ENCODE data around the gene LRRC43.
"Not testable (repeated sequence)": the region's sequence is repeated elsewhere in the genome, so short reads cannot be mapped to it uniquely, and the experiment has no call there.

Gene LRRC43

GRCh38 chr12:122171399-122171798 is 11.5 kb upstream of the LRRC43 start:
- TF ChIP-seq CTCF (conservative IDR thresholded peaks at IDR 0.05), result no peak
- H3K27ac ChIP-seq, result no peak overlapping the region

GRCh38 chr12:122172262-122172939 is 10.5 kb upstream of the LRRC43 start:
- no peak for TF ChIP-seq CTCF (conservative IDR thresholded peaks at IDR 0.05)

GRCh38 chr12:122174155-122174845 is 8.6 kb upstream of the LRRC43 start, which contains the start of gene IL31:
Gene IL31, minus strand, starts transcription at chr12:122174221. Its CDS starts 49 bp downstream, at chr12:122174172.
- H3K27ac ChIP-seq, result no peak within 1 kb of the TSS
- no peak for TF ChIP-seq CTCF (conservative IDR thresholded peaks at IDR 0.05)

More at GRCh38 chr12:122172262-122172939, 10.5 kb upstream of the LRRC43 start:
- H3K27ac ChIP-seq, result no peak overlapping the region

- not testable (repeated sequence) for H3K27ac ChIP-seq
These were observed 6.5 kb upstream of the LRRC43 start for GRCh38 chr12:122176473-122176872.

DNA sequence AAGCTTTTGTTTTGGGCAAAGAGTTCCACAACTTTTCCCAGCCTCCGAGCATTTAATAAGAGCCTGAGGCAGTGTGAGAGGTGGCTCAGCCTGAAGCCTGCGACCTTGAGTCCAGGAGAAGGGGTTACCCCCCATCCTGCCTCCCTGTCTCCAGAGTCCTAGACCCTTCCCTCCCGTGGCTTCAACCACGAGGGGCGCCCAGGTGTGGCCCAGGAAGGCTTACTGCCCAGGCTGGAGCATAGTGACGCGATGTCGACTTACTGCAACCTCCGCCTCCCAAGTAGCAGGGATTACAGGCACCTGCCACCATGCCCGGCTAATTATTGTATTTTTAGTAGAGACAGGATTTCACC is 641 bp downstream of the LRRC43 start:
- no peak for TF ChIP-seq CTCF (conservative IDR thresholded peaks at IDR 0.05)
- H3K27ac ChIP-seq, result no peak overlapping the region

GRCh38 chr12:122184517-122184916 is 1.6 kb downstream of the LRRC43 start:
- no peak for TF ChIP-seq CTCF (conservative IDR thresholded peaks at IDR 0.05)
- no peak overlapping the region for H3K27ac ChIP-seq

GRCh38 chr12:122185079-122185478 is 2.2 kb downstream of the LRRC43 start:
- no peak overlapping the region for H3K27ac ChIP-seq
- TF ChIP-seq CTCF (conservative IDR thresholded peaks at IDR 0.05), result no peak

DNA sequence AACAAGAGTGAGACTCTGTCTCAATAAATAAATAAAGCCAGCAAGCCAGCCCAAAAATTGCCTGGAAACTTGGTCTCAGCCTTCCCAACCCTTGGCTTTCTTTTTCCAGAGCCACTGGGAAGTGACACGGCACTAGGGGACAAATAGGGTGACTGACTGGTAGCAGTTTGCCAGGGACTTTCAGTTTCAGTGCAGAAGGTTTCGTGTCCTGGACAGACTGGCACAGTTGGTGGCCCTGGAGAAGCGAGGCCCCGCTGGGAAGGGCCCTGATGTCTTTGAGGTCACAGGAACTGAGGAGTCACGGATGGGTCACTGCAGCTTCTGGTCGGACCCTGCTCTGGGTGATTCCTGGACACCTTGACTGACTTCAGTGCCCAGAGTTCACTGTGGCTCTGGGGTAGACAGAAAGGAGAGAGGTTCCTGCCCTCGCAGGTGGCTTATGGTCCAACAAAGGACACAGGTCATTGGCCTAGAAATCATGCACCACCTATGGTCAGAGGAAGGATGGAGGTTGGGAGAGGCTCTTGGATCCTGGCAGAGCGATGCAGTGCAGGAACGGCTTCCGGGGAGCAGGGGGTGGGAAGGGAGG is 2.7 kb downstream of the LRRC43 start:
- H3K27ac ChIP-seq, result no peak overlapping the region
- no peak for TF ChIP-seq CTCF (conservative IDR thresholded peaks at IDR 0.05)
